Esophagus muscularis mucosa (tissue), 4 donors: ENCODE results near the gene SLC48A1. TPM values are rescaled to one million over a fixed set of nuclear protein-coding genes. Genes with fewer than 3 reads are reported as not detected.

ENCODE experiments used
- DNase-seq: peaks from one replicate; pipeline ENCODE4 v3.0.0-alpha.2; 2017; ENCODE audit errors: extremely low spot score
- H3K27ac ChIP-seq, 4 donors: fragments of 200-600 bp; sonication (generic); replicated peaks in 1 of 4; 1 replicate in 3 of 4; 2 replicates in 1 of 4; pipeline ENCODE4 v1.5.1; 2016 to 2019; ENCODE audit warnings: mild to moderate bottlenecking in 1 of 4
- H3K27me3 ChIP-seq, 4 donors: fragments of 200-600 bp; sonication (generic); one replicate each; pipeline versions ENCODE4 v1.5.1 to v1.6.0; 2016 to 2019
- H3K36me3 ChIP-seq, 4 donors: fragments of 200-600 bp; sonication (generic); one replicate each; pipeline ENCODE4 v1.5.1; 2016 to 2019
- H3K4me1 ChIP-seq, 4 donors: fragments of 200-600 bp; sonication (generic); one replicate each; pipeline ENCODE4 v1.5.1; 2016 to 2019
- H3K4me3 ChIP-seq, 4 donors: fragments of 200-600 bp; sonication (generic); 1 replicate in 2 of 4; 2 replicates in 2 of 4; pipeline ENCODE4 v1.5.1; 2016 to 2019; ENCODE audit warnings: mild to moderate bottlenecking in 4 of 4, moderate library complexity in 1 of 4
- H3K9me3 ChIP-seq, 4 donors: fragments of 200-600 bp; sonication (generic); 1 replicate in 3 of 4; 2 replicates in 1 of 4; pipeline ENCODE4 v1.5.1; 2016 to 2019
- CTCF ChIP-seq, 3 experiments: fragments of 200-600 bp in 2 of 3; fragments of 450-650 bp in 1 of 3; sonication (generic) in 2 of 3; IDR thresholded peaks; one replicate each; pipeline ENCODE4 v1.5.1; 2017 to 2019; ENCODE audit warnings: antibody characterized with exemption in 3 of 3, mild to moderate bottlenecking in 2 of 3, moderate library complexity in 1 of 3
- EP300 ChIP-seq: sonication (generic); formaldehyde crosslinking; IDR thresholded peaks from one replicate; pipeline ENCODE4 v1.6.1; 2017; ENCODE audit warnings: antibody characterized with exemption
- POLR2A ChIP-seq: fragments of 450-650 bp; IDR thresholded peaks from one replicate; pipeline ENCODE4 v1.6.1; 2017; ENCODE audit warnings: antibody characterized with exemption, moderate library complexity, mild to moderate bottlenecking, low read depth
- POLR2AphosphoS5 ChIP-seq, 2 donors: sonication (generic); formaldehyde crosslinking; IDR thresholded peaks; one replicate each; pipeline ENCODE4 v1.6.1; 2017; ENCODE audit warnings: antibody characterized with exemption in 2 of 2
- WGBS: methylation state at CpG from one replicate; pipeline ENCODE4 v1.1.5; 2018; 5-methylcytosine and 5-hydroxymethylcytosine counted together
- intact Hi-C: fragments of 100-400 bp; cut with DNase I; formaldehyde crosslinking; loops from one replicate; pipeline ENCODE4 v1.15.1; 2023
- total RNA-seq, 4 donors: library from RNA; depleted of rRNA; stranded (reverse); fragments of >200 nt; gene quantifications; one replicate each; pipeline versions ENCODE4 v1.1.0 to v1.2.1, GENCODE V29; 2016

Gene SLC48A1
- total RNA-seq, 4 donors from 2014 or later = 34.5 to 56.0 (median 40.7) TPM

- Histone ChIP-seq H3K27me3 (no peaks in the 10 kb centered on the region), H3K4me3 (no peak overlapping the region), H3K9me3 (no peaks in the 10 kb centered on the region), H3K27ac (peak overlapping the region; percentile 92 to 99 (median 98)), H3K36me3 (no peaks in the 10 kb centered on the region), H3K4me1 (peaks cover 92 to 99% (median 96%) of the 10 kb centered on the region in 4 donors)
- TF ChIP-seq POLR2A = no peak
- TF ChIP-seq POLR2AphosphoS5 (IDR thresholded peaks at IDR 0.05) = peak in 1 of 2 donors; percentile 63
- WGBS = 53% methylated on average over 6 of the region's 6 CpGs
- intact Hi-C loops = no loop called here
- no peak for DNase-seq
These were observed 52.2 kb downstream of the SLC48A1 start for GRCh38 chr12:47825173-47825639.

- Histone ChIP-seq H3K27me3 (no peaks in the 10 kb centered on the region), H3K9me3 (no peaks in the 10 kb centered on the region), H3K4me3 (peak overlapping the region in 2 of 4 donors; percentile 12 to 24), H3K4me1 (peaks cover 65 to 72% (median 70%) of the 10 kb centered on the region in 4 donors), H3K36me3 (no peaks in the 10 kb centered on the region), H3K27ac (peak overlapping the region; percentile 92 to 99 (median 98))
- DNase-seq = no peak
- TF ChIP-seq EP300 = no peak
- no peak for TF ChIP-seq POLR2AphosphoS5 (IDR thresholded peaks at IDR 0.05)
- no peak for TF ChIP-seq CTCF (IDR thresholded peaks at IDR 0.05)
- no peak for TF ChIP-seq POLR2A
- intact Hi-C loops = no loop called here
- 55% methylated on average over 13 of the region's 14 CpGs for WGBS
These were observed 55.3 kb downstream of the SLC48A1 start for GRCh38 chr12:47828008-47828975.

DNA sequence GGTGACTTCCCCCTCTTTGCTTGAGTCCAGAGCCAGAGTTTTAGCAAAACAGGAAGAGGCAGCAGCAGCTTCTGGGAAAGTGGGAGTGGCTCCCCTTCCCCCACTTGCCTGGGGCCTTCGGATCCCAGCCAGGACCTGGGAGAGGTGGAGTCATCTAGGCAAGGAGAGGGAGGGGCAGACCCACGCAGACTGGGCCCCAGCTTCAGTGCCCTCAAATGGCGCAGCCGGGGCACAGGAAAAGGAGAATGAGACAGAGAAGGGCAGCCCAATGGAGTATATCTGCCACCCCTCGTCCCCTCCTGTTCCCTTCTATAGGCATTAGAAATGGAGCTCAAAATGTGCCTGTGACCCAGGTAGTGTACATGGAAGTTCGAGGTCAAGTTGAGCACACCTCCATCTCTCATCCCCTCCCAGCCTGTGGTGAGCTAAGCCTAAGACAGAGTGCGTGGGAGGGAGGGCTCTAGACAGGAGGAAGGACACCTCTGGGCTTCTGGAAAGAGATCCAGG, 56.0 kb downstream of the SLC48A1 start:
- TF ChIP-seq CTCF (IDR thresholded peaks at IDR 0.05) = no peak
- TF ChIP-seq POLR2A = no peak
- peak; percentile 75 to 82 for TF ChIP-seq POLR2AphosphoS5 (IDR thresholded peaks at IDR 0.05)
- TF ChIP-seq EP300 = peak; percentile 27
- H3K4me1 ChIP-seq = peaks cover 58 to 65% (median 63%) of the 10 kb centered on the region in 4 donors
- no peak for DNase-seq
- intact Hi-C loops = no loop called here
- no peaks in the 10 kb centered on the region for H3K9me3 ChIP-seq
- H3K4me3 ChIP-seq = peak overlapping the region in 3 of 4 donors; percentile 0 to 24 (median 12)
- H3K27me3 ChIP-seq = no peaks in the 10 kb centered on the region
- WGBS = 32% methylated on average over 7 of the region's 7 CpGs
- peak overlapping the region; percentile 92 to 99 (median 98) for H3K27ac ChIP-seq
- H3K36me3 ChIP-seq = no peaks in the 10 kb centered on the region

DNA sequence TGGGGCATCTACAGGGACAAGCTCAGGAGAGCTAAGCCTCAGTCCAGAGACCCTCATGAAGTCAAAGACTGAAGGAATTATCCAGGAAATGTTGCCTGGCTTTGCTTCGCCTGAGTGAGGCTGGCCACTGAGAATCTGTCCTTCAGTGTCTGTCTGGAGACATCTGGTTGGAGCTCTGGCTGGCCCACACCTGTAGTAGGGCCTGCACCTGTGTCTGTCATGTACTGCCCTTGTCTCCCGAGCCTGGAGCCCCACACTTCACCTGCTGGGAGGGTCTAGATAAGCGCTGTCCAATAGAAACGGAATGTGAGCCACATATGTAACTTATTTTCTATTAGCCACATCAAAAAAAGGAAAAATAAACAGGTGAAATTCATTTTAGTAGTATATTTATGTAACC, 56.5 kb downstream of the SLC48A1 start:
- no peak for TF ChIP-seq POLR2AphosphoS5 (IDR thresholded peaks at IDR 0.05)
- TF ChIP-seq POLR2A = no peak
- no peak for TF ChIP-seq EP300
- no peak for TF ChIP-seq CTCF (IDR thresholded peaks at IDR 0.05)
- H3K36me3 ChIP-seq = no peaks in the 10 kb centered on the region
- peaks cover 52 to 60% (median 57%) of the 10 kb centered on the region in 4 donors for H3K4me1 ChIP-seq
- H3K9me3 ChIP-seq = no peaks in the 10 kb centered on the region
- intact Hi-C loops = no loop called here
- peak overlapping the region; percentile 92 to 99 (median 98) for H3K27ac ChIP-seq
- H3K4me3 ChIP-seq = no peak overlapping the region
- WGBS = 60% methylated on average over 4 of the region's 4 CpGs
- DNase-seq = no peak
- no peaks in the 10 kb centered on the region for H3K27me3 ChIP-seq

Other genes starting within 250 kb of the SLC48A1 start
- 10 to 100 TPM; 10.3 to 17.9 (median 13.5) TPM for gene RPAP3, start 67.2 kb upstream of the SLC48A1 start, total RNA-seq
- gene ENDOU, start 47.7 kb upstream of the SLC48A1 start, total RNA-seq = 1 to 10 TPM in 1 of 4 donors, under 1 TPM in 1, not detected in 2; 0.39 to 2.0 TPM
- gene RAPGEF3, start 14.4 kb upstream of the SLC48A1 start, total RNA-seq = 10 to 100 TPM; 18.3 to 48.2 (median 32.5) TPM
- gene HDAC7, start 46.7 kb downstream of the SLC48A1 start, total RNA-seq = 100 to 1,000 TPM in 1 of 4 donors, 10 to 100 TPM in 3; 58.3 to 105 (median 82.5) TPM
- 1 to 10 TPM in 3 of 4 donors, under 1 TPM in 1; 0.42 to 2.8 (median 2.1) TPM for gene VDR, start 131.8 kb downstream of the SLC48A1 start, total RNA-seq
- 10 to 100 TPM; 68.6 to 98.8 (median 72.0) TPM for gene TMEM106C, start 190.4 kb downstream of the SLC48A1 start, total RNA-seq
- not detected for gene COL2A1, start 231.2 kb downstream of the SLC48A1 start, total RNA-seq